GM23248 (cell line): ENCODE results near the gene PARD6B. TPM values are rescaled to one million over a fixed set of nuclear protein-coding genes. Genes with fewer than 3 reads are reported as not detected.
A peak's percentile ranks its signal among the peaks of the same experiment; 100 is the strongest.

Experiments
- DNase-seq: peaks from one replicate; pipeline ENCODE4 v3.0.0-alpha.2; 2015
- H2AFZ ChIP-seq: fragments of 200-600 bp; sonication (generic); 2 replicates; pipeline ENCODE4 v1.6.1; 2016; ENCODE audit warnings: antibody characterized with exemption
- H3F3A ChIP-seq: fragments of 200-600 bp; sonication (generic); 2 replicates; pipeline ENCODE4 v1.6.1; 2016; ENCODE audit warnings: mild to moderate bottlenecking, antibody characterized with exemption, mixed run types; ENCODE audit not compliant: insufficient read depth
- H3K27ac ChIP-seq: fragments of 200-600 bp; sonication (generic); 2 replicates; pipeline ENCODE4 v1.5.1; 2016; ENCODE audit warnings: mild to moderate bottlenecking
- H3K27me3 ChIP-seq: fragments of 200-600 bp; sonication (generic); replicated peaks from 2 replicates; pipeline ENCODE4 v1.6.1; 2016; ENCODE audit warnings: mild to moderate bottlenecking; ENCODE audit not compliant: insufficient read depth
- H3K36me3 ChIP-seq: fragments of 200-600 bp; sonication (generic); 2 replicates; pipeline ENCODE4 v1.6.1; 2016; ENCODE audit warnings: low read depth, mild to moderate bottlenecking
- H3K4me1 ChIP-seq: fragments of 200-600 bp; sonication (generic); 2 replicates; pipeline ENCODE4 v1.6.1; 2016; ENCODE audit warnings: mild to moderate bottlenecking; ENCODE audit not compliant: insufficient read depth
- H3K4me2 ChIP-seq: fragments of 200-600 bp; sonication (generic); one replicate; pipeline ENCODE4 v1.6.1; 2016; ENCODE audit warnings: mild to moderate bottlenecking; ENCODE audit not compliant: unreplicated experiment
- H3K4me3 ChIP-seq: fragments of 200-600 bp; sonication (generic); 2 replicates; pipeline ENCODE4 v1.5.1; 2016; ENCODE audit warnings: mild to moderate bottlenecking
- H3K79me2 ChIP-seq: fragments of 200-600 bp; sonication (generic); 2 replicates; pipeline ENCODE4 v1.6.1; 2016; ENCODE audit warnings: mild to moderate bottlenecking; ENCODE audit not compliant: insufficient read depth
- H3K9ac ChIP-seq: fragments of 200-600 bp; sonication (generic); 2 replicates; pipeline ENCODE4 v1.6.1; 2016; ENCODE audit warnings: mild to moderate bottlenecking
- H3K9me2 ChIP-seq: fragments of 200-600 bp; sonication (generic); 2 replicates; pipeline ENCODE4 v1.6.1; 2016; ENCODE audit warnings: mixed run types, mild to moderate bottlenecking, moderate library complexity; ENCODE audit not compliant: insufficient read depth
- H3K9me3 ChIP-seq: fragments of 200-600 bp; sonication (generic); one replicate; pipeline ENCODE4 v1.6.1; 2017; ENCODE audit warnings: low read depth
- H4K20me1 ChIP-seq: fragments of 200-600 bp; sonication (generic); 2 replicates; pipeline ENCODE4 v1.6.0; 2016; ENCODE audit not compliant: insufficient read depth
- EZH2 ChIP-seq: fragments of 200-600 bp; sonication (generic); IDR thresholded peaks from 2 replicates; pipeline ENCODE4 v1.6.1; 2018; ENCODE audit warnings: antibody characterized with exemption, mild to moderate bottlenecking; ENCODE audit not compliant: insufficient read depth, poor library complexity, severe bottlenecking
- EZH2phosphoT487 ChIP-seq: fragments of 200-600 bp; sonication (generic); IDR thresholded peaks from 2 replicates; pipeline ENCODE4 v1.6.1; 2018; ENCODE audit warnings: antibody characterized with exemption, moderate library complexity, mild to moderate bottlenecking, low read depth; ENCODE audit not compliant: insufficient read depth
- WGBS, 2 experiments: methylation state at CpG; one replicate each; pipeline ENCODE4 v1.1.6; 2015 to 2017; ENCODE audit warnings: low lambda C conversion rate in 2 of 2, low coverage in 1 of 2; ENCODE audit errors: missing lambda C conversion rate in 2 of 2; 5-methylcytosine and 5-hydroxymethylcytosine counted together
- in situ Hi-C: fragments of 300-500 bp; cut with MboI; formaldehyde crosslinking; loops from 2 replicates; pipeline ENCODE4 v1.15.0; 2020
- polyA plus RNA-seq: library from polyadenylated mRNA; unstranded; fragments of >200 nt; fragmentation: Nextera tagmentation; extraction: Ambion mirVana; gene quantifications from 2 replicates; pipeline ENCODE4 v1.2.1, GENCODE V29; 2016
- total RNA-seq: library from RNA; depleted of rRNA; stranded (reverse); fragments of >200 nt; shearing (Covaris generic); gene quantifications from 2 replicates; pipeline ENCODE4 v1.2.3, GENCODE V29; 2014

The PARD6B gene
- total and polyA plus RNA-seq, 2 experiments from 2014 or later: 0.16 TPM; not detected in 1

DNA sequence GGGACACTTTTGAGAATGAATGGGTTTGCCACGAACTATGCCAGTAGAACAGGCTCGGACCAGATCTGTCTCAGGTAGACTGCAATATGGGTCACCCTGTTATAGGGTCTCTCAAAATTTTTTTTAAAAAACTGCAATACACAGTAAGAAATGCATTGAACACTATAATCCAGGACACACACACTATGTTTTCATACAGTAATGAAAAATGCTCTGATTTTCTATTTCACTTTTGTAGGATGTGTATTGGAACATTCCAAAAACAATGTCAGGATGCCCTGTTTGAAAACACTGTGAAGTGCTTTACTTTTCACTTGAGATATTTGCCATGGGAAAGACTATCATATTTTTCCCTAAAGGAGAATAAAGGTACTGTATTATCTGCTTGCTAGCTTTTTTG, 25.1 kb downstream of the PARD6B start:
- Histone ChIP-seq H4K20me1 (no peaks in the 10 kb centered on the region), H3K36me3 (no peaks in the 10 kb centered on the region), H3K9me2 (no peaks in the 10 kb centered on the region), H3K4me2 (no peak overlapping the region), H3K79me2 (no peaks in the 10 kb centered on the region), H3F3A (peaks cover 3% of the 10 kb centered on the region), H3K27me3 (no peaks in the 10 kb centered on the region), H3K4me3 (no peak overlapping the region), H3K9me3 (no peaks in the 10 kb centered on the region), H2AFZ (no peak overlapping the region), H3K9ac (no peak overlapping the region), H3K4me1 (peaks cover 12% of the 10 kb centered on the region), H3K27ac (no peak overlapping the region)
- DNase-seq: no peak
- in situ Hi-C loops: loop anchor here (10.0 kb wide), 1 partner anchor 132 kb away; no protein-coding TSS in a partner anchor
- WGBS, 2 experiments: 89 to 91% methylated on average over 2 of the region's 2 CpGs
- no peak for TF ChIP-seq EZH2
- TF ChIP-seq EZH2phosphoT487: no peak

DNA sequence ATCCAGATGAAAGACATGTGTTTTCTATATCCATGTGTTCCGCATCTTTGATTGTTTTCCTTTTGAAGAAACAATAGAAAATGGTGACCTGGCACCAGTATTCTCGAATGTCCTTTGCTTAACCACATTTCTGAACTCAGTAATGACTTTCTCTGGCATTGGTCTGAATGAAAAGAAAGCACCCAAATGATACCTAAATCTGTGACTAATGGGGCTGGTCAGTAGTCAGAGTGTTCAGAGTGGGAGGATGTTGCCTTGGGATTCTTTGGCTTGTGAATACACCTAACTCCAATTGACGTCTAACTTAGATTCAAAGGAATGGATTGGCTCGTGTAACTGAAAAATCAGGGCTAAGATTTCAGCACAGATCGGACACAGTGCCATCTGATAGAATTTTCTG, 27.1 kb downstream of the PARD6B start:
- WGBS, 2 experiments: 28 to 36% methylated on average over 5 of the region's 5 CpGs
- Histone ChIP-seq H3K79me2 (no peaks in the 10 kb centered on the region), H3K27me3 (no peaks in the 10 kb centered on the region), H3F3A (peaks cover 13% of the 10 kb centered on the region), H2AFZ (peak overlapping the region; percentile 48; the same call in 1 of the 2 replicates), H3K9me3 (no peaks in the 10 kb centered on the region), H3K9me2 (no peaks in the 10 kb centered on the region), H3K9ac (no peak overlapping the region), H3K4me1 (peaks cover 30% of the 10 kb centered on the region), H3K4me2 (no peak overlapping the region), H3K4me3 (no peak overlapping the region), H3K36me3 (no peaks in the 10 kb centered on the region), H3K27ac (no peak overlapping the region), H4K20me1 (no peaks in the 10 kb centered on the region)
- in situ Hi-C loops: loop anchor here (10.0 kb wide), 1 partner anchor 134 kb away; no protein-coding TSS in a partner anchor
- TF ChIP-seq EZH2phosphoT487: no peak
- no peak for TF ChIP-seq EZH2
- peak; percentile 77 for DNase-seq

DNA sequence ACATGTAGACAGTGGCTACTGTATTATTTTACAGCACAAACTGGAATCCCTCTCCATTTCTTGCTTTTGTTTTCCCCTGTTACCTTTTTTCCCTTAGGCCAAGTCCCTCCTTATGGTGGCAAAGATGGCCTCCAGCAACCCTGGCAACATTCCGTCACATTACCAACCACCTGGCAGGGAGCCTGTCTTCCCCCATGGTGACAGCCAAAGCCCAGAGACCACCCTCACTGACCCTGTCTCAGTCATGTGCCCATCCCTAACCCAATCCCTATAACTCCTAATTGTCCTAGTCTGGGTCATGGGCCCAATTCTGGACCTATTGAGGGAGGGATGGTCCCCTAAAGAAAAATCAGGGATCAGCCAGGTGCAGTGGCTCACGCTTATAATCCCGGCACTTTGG, 27.6 kb downstream of the PARD6B start:
- no peak overlapping the region for H3K27ac ChIP-seq
- peaks cover 13% of the 10 kb centered on the region for H3F3A ChIP-seq
- no peak overlapping the region for H3K4me2 ChIP-seq
- no peaks in the 10 kb centered on the region for H3K36me3 ChIP-seq
- no peak for DNase-seq
- no peaks in the 10 kb centered on the region for H3K9me2 ChIP-seq
- WGBS, 2 experiments: 98 to 100% methylated on average over 3 of the region's 3 CpGs
- no peak overlapping the region for H2AFZ ChIP-seq
- no peaks in the 10 kb centered on the region for H3K9me3 ChIP-seq
- in situ Hi-C loops: loop anchor here (10.0 kb wide), 1 partner anchor 134 kb away; no protein-coding TSS in a partner anchor
- H3K9ac ChIP-seq: no peak overlapping the region
- H4K20me1 ChIP-seq: no peaks in the 10 kb centered on the region
- no peak overlapping the region for H3K4me3 ChIP-seq
- peaks cover 30% of the 10 kb centered on the region for H3K4me1 ChIP-seq
- H3K79me2 ChIP-seq: no peaks in the 10 kb centered on the region
- TF ChIP-seq EZH2phosphoT487 (no peak), EZH2 (no peak)
- H3K27me3 ChIP-seq: no peaks in the 10 kb centered on the region

DNA sequence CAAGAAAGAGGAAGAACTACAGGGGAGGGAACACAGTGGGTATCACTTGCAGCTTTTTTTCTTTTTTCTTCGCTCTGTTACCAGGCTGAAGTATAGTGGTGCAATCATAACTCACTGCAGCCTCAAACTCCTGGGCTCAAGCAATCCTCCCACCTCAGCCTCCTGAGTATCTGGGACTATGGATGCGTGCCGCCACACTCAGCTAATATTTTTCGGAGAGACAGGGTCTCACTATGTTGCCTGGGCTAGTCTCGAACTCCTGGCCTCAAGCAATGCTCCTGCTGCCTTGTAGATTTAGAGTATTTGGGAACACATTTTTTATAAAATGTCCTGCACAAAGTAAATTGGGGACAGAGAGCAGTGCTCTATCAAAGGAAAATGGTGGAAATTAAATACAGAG, 28.3 kb downstream of the PARD6B start:
- H3K9me2 ChIP-seq: no peaks in the 10 kb centered on the region
- H3K79me2 ChIP-seq: no peaks in the 10 kb centered on the region
- no peak for TF ChIP-seq EZH2
- no peak for TF ChIP-seq EZH2phosphoT487
- H3K27ac ChIP-seq: no peak overlapping the region
- H3K9me3 ChIP-seq: no peaks in the 10 kb centered on the region
- no peak overlapping the region for H3K4me3 ChIP-seq
- no peak overlapping the region for H3K9ac ChIP-seq
- H3K27me3 ChIP-seq: no peaks in the 10 kb centered on the region
- H3K4me1 ChIP-seq: peaks cover 30% of the 10 kb centered on the region
- 95 to 98% methylated on average over 5 of the region's 5 CpGs for WGBS, 2 experiments
- no peak overlapping the region for H3K4me2 ChIP-seq
- no peaks in the 10 kb centered on the region for H4K20me1 ChIP-seq
- H2AFZ ChIP-seq: no peak overlapping the region
- in situ Hi-C loops: loop anchor here (10.0 kb wide), 1 partner anchor 135 kb away; no protein-coding TSS in a partner anchor
- H3F3A ChIP-seq: peaks cover 13% of the 10 kb centered on the region
- no peaks in the 10 kb centered on the region for H3K36me3 ChIP-seq
- DNase-seq: no peak
